ENCODE data around the gene KAT2B.

KAT2B gene

DNA sequence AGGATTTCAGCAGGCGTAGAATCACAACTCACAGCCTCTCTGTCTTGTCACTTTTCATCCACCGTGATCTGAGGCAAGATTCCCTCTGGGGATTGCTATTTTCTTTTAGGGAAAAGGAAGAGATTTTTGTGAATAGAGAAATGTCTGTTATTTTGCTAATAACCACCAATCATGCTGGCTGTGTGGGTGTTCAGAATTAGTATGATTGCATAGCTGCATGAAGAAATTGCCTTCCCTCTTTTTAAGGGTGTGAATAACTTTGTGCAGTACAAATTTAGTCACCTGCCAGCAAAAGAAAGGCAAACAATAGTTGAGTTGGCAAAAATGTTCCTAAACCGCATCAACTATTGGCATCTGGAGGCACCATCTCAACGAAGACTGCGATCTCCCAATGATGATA, 60.8 kb downstream of the KAT2B start:
- no peak for DNase-seq

- DNase-seq = no peak
Observed at GRCh38 chr3:20103731-20104130, 63.5 kb downstream of the KAT2B start.

DNA sequence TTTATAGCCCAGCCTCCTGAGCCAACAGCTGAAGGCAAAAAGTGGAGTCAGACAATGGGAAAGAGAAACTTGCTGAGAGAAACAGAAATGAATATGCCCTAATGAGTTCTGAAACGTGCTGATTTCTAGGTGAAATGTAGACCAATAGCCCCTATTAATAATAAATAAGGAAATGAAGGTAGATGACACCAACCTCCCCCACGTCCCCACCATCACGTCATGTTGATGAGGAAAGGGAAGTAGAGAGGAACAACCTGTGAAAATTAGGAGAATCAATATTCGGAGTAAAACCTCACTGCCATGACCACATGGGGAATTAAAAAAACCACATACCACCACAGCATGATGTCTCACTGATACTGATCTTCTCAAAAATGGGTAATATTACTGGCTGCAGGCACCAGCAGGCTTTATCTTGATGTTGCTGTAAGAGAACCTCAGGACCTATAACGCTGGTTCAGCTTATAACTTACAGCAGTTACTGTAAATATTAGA, 64.0 kb downstream of the KAT2B start:
- peak; percentile 63 for DNase-seq

DNA sequence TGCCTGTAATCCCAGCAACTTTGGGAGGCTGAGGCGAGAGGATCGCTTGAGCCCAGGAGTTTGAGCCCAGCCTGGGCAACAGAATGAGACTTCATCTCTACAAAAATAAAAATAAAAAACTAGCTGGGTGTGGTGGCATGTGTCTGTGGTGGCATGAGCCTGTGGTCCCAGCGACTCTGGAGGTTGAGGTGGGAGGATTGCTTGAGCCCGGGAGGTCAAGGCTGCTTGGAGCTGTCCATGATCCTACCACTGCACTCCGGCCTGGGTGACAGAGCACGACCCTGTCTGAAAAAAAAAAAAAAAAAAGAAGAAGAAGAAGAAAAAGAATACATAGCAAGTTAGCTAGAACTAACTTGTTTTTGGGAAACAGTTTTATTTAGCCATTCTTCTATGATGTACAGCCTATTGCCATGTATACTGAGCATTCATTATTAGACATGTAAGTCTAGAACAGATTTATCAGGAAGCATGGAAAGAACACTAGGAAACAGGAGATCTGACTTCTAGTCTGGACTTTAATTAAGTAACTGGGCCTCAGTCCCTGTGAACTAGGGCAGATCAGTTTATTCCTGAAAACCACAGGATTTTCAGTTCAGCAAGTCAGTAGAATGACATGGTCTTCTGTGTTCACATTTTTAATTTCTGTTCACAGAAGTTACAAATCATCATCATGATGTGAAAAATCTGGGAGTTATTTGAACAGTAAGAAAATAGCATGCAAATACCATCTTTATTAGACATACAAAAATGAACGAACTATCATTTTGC, 65.5 kb downstream of the KAT2B start:
- no peak for DNase-seq

DNA sequence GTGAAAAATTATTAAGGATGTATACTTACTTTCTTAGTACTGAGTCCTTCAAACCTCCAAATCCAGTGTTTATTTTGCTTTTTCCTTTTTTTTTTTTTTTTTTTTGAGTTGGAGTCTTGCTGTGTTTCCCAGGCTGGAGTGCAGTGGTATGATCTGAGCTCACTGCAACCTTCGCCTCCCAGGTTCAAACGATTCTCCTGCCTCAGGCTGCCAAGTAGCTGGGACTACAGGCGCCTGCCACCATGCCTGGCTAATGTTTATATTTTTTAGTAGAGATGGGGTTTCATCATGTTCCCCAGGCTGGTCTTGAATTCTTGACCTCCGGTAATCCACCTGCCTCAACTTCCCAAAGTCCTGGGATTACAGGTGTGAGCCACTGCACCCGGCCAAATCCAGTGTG, 67.5 kb downstream of the KAT2B start:
- DNase-seq = no peak

DNA sequence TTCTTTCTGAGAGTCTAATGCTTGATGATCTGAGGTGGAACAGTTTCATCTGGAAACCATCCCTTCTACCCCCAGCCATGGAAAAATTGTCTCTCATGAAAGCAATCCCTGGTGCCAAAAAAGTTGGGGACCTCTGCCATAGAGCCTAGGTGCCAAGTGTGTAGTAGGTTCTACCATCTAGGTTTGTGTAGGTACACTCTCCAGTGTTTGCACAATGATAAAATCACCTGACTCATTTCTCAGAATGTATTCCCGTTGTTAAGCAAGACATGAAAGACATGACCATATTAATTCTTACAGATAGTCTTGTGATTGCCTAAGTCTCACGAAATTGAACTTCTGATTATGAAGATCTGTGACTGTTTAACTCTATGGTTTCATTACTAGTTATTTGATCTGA, 68.6 kb downstream of the KAT2B start:
- no peak for DNase-seq

DNA sequence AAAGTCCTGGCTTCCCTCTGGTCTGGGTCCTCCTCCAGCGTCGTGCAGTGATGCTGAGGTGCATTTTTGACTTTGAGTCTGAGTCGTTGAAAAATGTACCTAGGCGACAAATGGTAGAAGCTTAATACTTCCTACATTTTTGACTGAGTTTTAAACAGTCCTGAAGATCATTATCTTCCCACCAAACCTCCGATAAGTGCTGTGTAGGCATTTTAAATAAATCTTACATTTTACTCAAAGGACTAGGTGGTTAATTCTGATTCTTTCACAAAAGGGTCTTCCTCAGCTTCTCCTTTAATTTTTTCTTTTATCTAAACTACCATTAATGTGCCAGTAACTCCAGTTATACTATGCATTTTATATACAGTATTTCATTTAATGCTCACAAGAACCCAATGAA, 70.6 kb downstream of the KAT2B start:
- no peak for DNase-seq

DNA sequence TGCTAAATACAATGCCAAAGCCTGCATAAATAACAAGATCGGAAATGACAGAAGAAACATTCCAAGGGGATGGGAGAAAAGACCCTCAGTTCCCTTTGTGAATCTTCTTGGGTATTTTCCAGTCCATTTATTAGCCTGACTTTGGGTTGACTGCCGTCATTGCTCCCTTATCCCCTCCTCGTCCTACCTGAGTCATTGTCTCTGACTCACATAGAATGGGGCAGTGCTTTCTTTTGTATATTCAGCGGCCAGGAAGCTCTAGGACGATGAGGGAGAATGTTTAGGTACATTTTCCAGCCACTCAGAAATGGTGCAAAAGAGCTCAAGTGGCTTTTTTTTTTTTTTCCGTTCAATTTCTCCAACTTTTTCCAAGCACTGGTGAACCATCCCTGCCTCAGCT, 71.6 kb downstream of the KAT2B start:
- DNase-seq = no peak

DNA sequence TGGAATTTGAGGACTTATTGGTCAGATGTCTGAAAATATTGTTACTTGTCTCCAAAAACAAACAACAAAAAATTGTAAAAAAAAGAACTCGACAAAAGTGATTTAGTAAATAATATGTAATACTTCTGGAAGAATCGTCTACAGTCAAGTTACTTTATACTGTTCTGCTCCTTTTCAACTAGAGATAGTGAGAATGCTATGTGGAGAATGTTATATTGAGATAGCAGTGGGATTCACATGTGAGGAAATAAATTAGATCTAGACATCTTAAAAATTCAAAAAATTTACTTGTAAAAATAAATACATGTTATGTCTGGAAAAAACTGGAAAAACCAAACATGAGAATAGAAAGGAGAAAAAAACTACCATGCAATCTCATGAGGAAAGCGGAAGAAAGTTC, 80.8 kb downstream of the KAT2B start:
- DNase-seq = no peak

- no peak for DNase-seq
Observed at GRCh38 chr3:20123131-20123652, 82.9 kb downstream of the KAT2B start.

DNA sequence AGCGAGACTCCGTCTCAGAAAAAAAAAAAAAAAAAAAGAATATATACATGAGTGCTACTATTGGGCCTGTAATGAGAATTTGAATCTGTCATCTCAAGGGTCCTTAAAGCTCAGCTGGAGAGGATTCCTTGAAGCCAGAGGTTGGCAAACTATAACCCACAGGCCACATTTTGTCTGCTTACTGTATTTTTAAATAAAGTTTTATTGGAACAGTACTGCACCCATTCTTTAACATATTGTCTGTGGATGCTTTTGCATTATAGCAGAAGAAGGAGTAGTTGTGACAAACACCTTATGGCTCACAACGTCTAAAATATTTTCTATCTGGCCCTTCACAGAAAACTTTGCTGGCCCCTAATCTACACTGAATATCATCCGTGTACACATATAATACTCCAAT, 85.0 kb downstream of the KAT2B start:
- DNase-seq = no peak

DNA sequence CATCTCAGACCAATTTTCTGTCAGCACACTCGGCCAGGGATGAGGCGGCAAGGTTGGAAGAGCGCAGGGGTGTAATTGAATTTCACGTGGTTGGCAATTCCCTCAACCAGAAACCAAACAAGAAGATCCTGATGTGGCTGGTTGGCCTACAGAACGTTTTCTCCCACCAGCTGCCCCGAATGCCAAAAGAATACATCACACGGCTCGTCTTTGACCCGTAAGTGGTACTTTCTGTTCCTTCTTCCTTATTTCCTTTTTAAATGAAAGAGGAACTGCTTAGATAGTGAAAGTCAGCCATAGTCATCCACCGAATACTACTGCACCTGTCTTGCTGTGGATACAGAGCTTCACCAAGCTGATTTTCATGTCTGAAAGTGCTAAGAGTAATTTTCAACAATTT, 85.7 kb downstream of the KAT2B start:
- DNase-seq = no peak

- no peak for DNase-seq
Observed at GRCh38 chr3:20128358-20128757, 88.1 kb downstream of the KAT2B start.

GRCh38 chr3:20130106-20130505, 89.9 kb downstream of the KAT2B start:
- no peak for DNase-seq

DNA sequence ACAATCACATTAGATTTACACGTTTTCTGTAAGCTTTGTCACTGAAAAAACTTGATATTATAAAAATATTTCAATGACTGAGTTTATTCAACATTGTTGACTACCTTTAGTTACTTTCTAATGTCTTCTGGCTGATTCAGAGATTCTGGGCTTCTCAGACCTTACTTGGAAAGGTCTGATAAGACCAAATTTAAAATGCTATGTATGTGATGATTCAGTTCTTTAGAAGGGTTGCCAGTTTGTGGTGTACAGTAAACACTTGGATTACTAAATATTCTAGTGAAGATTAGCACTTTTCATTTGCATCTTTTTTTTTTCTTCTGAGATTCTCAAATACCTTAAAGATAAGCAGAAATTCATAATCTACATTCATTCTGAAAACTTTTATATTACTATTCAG, 96.0 kb downstream of the KAT2B start:
- no peak for DNase-seq

- DNase-seq = no peak
Observed at GRCh38 chr3:20137647-20138046, 97.4 kb downstream of the KAT2B start.

GRCh38 chr3:20140881-20141280, 100.6 kb downstream of the KAT2B start:
- DNase-seq = no peak

- no peak for DNase-seq
Observed at GRCh38 chr3:20141316-20141715, 101.1 kb downstream of the KAT2B start.

DNA sequence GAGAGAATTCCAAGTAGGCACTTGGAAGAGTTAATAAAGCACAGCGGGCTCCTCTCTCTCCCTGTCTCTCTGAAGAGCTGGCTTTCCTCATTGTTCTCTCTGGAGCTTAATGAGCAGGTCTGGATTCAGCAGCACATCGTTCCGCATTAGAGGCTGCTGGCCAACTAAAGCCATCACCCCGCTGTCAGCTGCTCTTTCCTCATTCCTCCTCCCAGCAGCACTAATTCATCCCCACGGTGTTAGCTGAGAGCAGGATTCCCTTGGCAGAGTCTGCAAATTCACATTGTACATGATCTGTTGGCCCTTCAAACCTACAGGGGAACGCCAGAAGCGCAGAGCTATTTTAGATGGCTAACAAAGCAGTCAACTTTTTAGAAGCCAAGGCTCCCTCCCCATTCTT, 101.6 kb downstream of the KAT2B start:
- DNase-seq = no peak

DNA sequence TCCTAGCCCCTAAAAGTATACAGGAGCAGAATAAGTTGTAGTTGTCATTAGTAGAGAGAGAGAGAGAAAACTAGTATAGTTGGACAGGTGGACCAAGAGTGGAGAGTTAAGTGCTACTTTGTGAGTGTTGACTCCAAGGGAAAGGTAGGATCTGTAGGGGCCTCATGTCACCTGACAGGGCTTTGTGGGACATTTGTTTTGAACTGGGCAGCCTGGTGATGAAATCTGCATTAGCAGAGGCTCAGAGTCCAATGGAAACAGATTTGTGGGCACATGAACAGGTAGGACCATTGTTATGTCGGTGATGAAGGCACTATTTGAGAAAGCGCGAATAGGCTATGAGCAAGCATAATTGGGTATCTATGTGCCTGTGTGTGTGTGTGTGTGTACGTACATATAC, 102.3 kb downstream of the KAT2B start:
- no peak for DNase-seq

- DNase-seq = no peak
Observed at GRCh38 chr3:20143519-20143918, 103.3 kb downstream of the KAT2B start.

GRCh38 chr3:20145874-20146273, 105.6 kb downstream of the KAT2B start:
- no peak for DNase-seq

DNA sequence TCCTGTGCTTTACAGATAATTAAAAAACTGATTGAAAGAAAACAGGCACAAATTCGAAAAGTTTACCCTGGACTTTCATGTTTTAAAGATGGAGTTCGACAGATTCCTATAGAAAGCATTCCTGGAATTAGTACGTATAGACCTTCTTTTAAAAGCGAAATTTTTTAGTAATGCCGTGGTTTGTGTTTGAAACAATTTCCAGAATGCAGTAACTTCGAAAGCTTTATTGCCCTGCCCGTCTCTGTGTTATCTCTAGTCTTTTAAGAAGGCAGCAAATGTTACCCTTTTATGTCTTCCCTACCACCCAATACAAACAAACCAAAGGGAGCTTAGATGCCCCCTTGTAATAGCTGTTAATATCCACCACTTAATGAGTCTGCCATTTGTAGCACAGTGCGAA, 106.1 kb downstream of the KAT2B start:
- DNase-seq = no peak

GRCh38 chr3:20147361-20147760, 107.1 kb downstream of the KAT2B start:
- no peak for DNase-seq

DNA sequence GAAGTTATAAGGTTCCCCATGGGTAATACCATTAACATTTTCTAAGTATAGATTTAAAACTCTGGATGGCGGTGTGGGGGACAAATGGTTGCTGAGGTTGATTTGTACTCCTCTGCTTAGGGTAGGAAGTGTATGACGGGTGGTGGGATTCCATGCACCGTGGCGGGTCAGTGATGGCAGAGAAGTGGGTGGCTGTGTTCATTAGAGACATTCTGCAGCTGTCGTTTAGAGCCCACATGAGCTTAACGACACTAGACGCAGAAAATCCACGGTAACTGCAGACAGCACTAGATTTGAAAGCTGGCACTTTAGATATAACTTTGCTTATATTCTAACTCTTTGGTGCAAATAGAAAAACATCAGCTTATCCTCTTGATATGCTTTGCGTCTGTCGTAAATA, 108.2 kb downstream of the KAT2B start:
- no peak for DNase-seq

Measured in stimulated activated CD4-positive, alpha-beta T cell treated with anti-CD3 and anti-CD28 coated beads, Interleukin-15, amount 100 ng/mL, for 24 hours (primary cell).